Measurements from ENCODE around the gene ZNF653. TPM values are rescaled to one million over a fixed set of nuclear protein-coding genes. Genes with fewer than 3 reads are reported as not detected.

The ZNF653 gene
- polyA plus RNA-seq, 2 of the 4 experiments (the other 2 are of a cell fraction), result 2.9 to 4.2 TPM

- DNase-seq (ENCODE audit: low read depth in 1 of 2, low spot score in 1 of 2) (no peak), FAIRE-seq (no peak), ATAC-seq (no peak)
- no peak overlapping the region for H3K27ac ChIP-seq
- CTCF ChIA-PET, result interaction anchor here (0.7 to 5.8 kb wide), 8 partner anchors 13 to 318 kb away, joined by 3 to 28 read pairs (median 4); partner anchors contain the start of gene EPOR
- H3K4me3 ChIP-seq, result no peak overlapping the region
- TF ChIP-seq RAD21 (conservative IDR thresholded peaks at IDR 0.05 in 1 of 2, IDR thresholded peaks at IDR 0.05 in 1 of 2), result no peak
- no peak for TF ChIP-seq JUN (IDR thresholded peaks at IDR 0.05)
- TF ChIP-seq NPAS2 (CRISPR knock-in tag; IDR thresholded peaks at IDR 0.05; ENCODE audit: borderline replicate concordance), result no peak
- no peak for TF ChIP-seq MAFK (IDR thresholded peaks at IDR 0.05; ENCODE audit: partially characterized antibody)
- TF ChIP-seq MYC (IDR thresholded peaks at IDR 0.05; ENCODE audit: borderline replicate concordance, low read length), result no peak
- TF ChIP-seq CBX2 (IDR thresholded peaks at IDR 0.05; ENCODE audit: borderline replicate concordance, low read depth), result no peak
- no peaks in the 10 kb centered on the region for H3K9me3 ChIP-seq
- no peaks in the 10 kb centered on the region for H3K4me1 ChIP-seq
- WGBS (ENCODE audit: missing lambda C conversion rate), result 77% methylated on average over 5 of the region's 5 CpGs
- POLR2A ChIA-PET, result interaction anchor here (1.3 kb wide), 1 partner anchor 69 kb away, joined by 4 read pairs; no protein-coding TSS in a partner anchor
- H3K4me2 ChIP-seq, result no peak overlapping the region
These were observed 61.6 kb downstream of the ZNF653 start for GRCh38 chr19:11444059-11444458.

DNA sequence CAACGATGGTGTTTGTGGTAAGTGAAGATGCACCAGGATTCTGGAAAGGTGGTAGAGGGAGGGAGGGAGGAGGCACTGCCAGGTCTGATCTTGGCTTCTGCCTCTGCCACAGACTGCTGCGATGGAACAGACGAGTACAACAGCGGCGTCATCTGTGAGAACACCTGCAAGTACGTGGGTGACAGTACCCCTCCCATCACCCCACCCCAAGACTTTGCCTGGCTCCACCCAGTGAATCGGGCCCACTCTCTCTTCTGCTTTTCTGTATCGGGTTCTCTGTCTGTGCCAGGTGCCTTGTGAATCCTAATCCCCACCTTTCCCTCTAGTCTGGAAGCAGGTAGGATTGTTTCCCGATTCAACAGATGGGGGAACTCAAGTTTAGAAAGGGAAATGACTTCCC lies 67.7 kb downstream of the ZNF653 start:
- POLR2A ChIA-PET, result no interaction called here
- Histone ChIP-seq H3K27ac (no peak overlapping the region), H3K4me1 (peaks cover 13% of the 10 kb centered on the region; the same call in 2 of the 3 replicates), H3K9me3 (no peaks in the 10 kb centered on the region), H3K4me3 (no peak overlapping the region), H3K4me2 (no peak overlapping the region)
- ATAC-seq, result no peak
- WGBS (ENCODE audit: missing lambda C conversion rate), result 94% methylated on average over 9 of the region's 9 CpGs
- no peak for TF ChIP-seq ZC3H11A (IDR thresholded peaks at IDR 0.05)
- TF ChIP-seq, protein P1, sequence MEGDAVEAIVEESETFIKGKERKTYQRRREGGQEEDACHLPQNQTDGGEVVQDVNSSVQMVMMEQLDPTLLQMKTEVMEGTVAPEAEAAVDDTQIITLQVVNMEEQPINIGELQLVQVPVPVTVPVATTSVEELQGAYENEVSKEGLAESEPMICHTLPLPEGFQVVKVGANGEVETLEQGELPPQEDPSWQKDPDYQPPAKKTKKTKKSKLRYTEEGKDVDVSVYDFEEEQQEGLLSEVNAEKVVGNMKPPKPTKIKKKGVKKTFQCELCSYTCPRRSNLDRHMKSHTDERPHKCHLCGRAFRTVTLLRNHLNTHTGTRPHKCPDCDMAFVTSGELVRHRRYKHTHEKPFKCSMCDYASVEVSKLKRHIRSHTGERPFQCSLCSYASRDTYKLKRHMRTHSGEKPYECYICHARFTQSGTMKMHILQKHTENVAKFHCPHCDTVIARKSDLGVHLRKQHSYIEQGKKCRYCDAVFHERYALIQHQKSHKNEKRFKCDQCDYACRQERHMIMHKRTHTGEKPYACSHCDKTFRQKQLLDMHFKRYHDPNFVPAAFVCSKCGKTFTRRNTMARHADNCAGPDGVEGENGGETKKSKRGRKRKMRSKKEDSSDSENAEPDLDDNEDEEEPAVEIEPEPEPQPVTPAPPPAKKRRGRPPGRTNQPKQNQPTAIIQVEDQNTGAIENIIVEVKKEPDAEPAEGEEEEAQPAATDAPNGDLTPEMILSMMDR (IDR thresholded peaks at IDR 0.05), result no peak
- TF ChIP-seq, protein P2, sequence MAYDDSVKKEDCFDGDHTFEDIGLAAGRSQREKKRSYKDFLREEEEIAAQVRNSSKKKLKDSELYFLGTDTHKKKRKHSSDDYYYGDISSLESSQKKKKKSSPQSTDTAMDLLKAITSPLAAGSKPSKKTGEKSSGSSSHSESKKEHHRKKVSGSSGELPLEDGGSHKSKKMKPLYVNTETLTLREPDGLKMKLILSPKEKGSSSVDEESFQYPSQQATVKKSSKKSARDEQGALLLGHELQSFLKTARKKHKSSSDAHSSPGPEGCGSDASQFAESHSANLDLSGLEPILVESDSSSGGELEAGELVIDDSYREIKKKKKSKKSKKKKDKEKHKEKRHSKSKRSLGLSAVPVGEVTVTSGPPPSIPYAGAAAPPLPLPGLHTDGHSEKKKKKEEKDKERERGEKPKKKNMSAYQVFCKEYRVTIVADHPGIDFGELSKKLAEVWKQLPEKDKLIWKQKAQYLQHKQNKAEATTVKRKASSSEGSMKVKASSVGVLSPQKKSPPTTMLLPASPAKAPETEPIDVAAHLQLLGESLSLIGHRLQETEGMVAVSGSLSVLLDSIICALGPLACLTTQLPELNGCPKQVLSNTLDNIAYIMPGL (CRISPR knock-in tag; IDR thresholded peaks at IDR 0.05; ENCODE audit: borderline replicate concordance), result no peak
- no peak for TF ChIP-seq GATA3 (IDR thresholded peaks at IDR 0.05; ENCODE audit: borderline replicate concordance)
- no peak for TF ChIP-seq EP300 (IDR thresholded peaks at IDR 0.05)
- TF ChIP-seq TP53 (CRISPR knock-in tag; IDR thresholded peaks at IDR 0.05), result no peak
- no peak for TF ChIP-seq BCL3 (IDR thresholded peaks at IDR 0.05)
- no peak for TF ChIP-seq KDM5A (IDR thresholded peaks at IDR 0.05)
- no peak for TF ChIP-seq HOXB5 (CRISPR knock-in tag; IDR thresholded peaks at IDR 0.05)
- TF ChIP-seq MAZ (IDR thresholded peaks at IDR 0.05; ENCODE audit: borderline replicate concordance, low read depth, low read length), result no peak
- TF ChIP-seq NFE2L2 (conservative IDR thresholded peaks at IDR 0.05; ENCODE audit: low read length), result no peak
- no peak for TF ChIP-seq ZSCAN20 (CRISPR knock-in tag; IDR thresholded peaks at IDR 0.05)
- TF ChIP-seq ZNF302 (CRISPR knock-in tag; IDR thresholded peaks at IDR 0.05), result no peak
- TF ChIP-seq FOSL2 (IDR thresholded peaks at IDR 0.05), result no peak
- no peak for TF ChIP-seq FOSL2 (CRISPR knock-in tag; IDR thresholded peaks at IDR 0.05)
- TF ChIP-seq NR3C1 (IDR thresholded peaks at IDR 0.05), result no peak
- DNase-seq (ENCODE audit: low read depth in 1 of 2, low spot score in 1 of 2), result no peak
- no peak for FAIRE-seq
- CTCF ChIA-PET, result no interaction called here
